WTC11 (cell line): ENCODE data around the gene EML6. TPM values are rescaled to one million over a fixed set of nuclear protein-coding genes. Genes with fewer than 3 reads are reported as not detected.

Experiments used
- ATAC-seq: fragments of 200-7000 bp; cut with Tn5 transposase; 2 replicates; pipeline ENCODE4 v1.10.0; 2021; ENCODE audit warnings: mild to moderate bottlenecking, moderate library complexity
- CTCF ChIA-PET: fragments of 300-600 bp; sonication (Branson Sonifier 250); formaldehyde crosslinking; loops from one replicate; lab custom pipeline; 2021; ENCODE audit warnings: antibody characterized with exemption; lab: Charles Lee
- POLR2A ChIA-PET: fragments of 350-600 bp; sonication (Branson Sonifier 250); formaldehyde crosslinking; loops from one replicate; lab custom pipeline; 2021; ENCODE audit warnings: antibody characterized with exemption; lab: Charles Lee
- DNase-seq: peaks from one replicate; pipeline ENCODE4 v3.0.0; 2021; ENCODE audit warnings: low spot score
- H3K27ac Mint-ChIP-seq: 2 replicates; pipeline ENCODE4 v1.8.0; 2021; ENCODE audit warnings: mixed read lengths
- H3K27me3 Mint-ChIP-seq: 2 replicates; pipeline ENCODE4 v1.8.0; 2021; ENCODE audit warnings: low read depth, mild to moderate bottlenecking, moderate library complexity, mixed read lengths
- H3K36me3 Mint-ChIP-seq: 2 replicates; pipeline ENCODE4 v1.8.0; 2021; ENCODE audit warnings: mixed read lengths
- H3K4me1 Mint-ChIP-seq: 2 replicates; pipeline ENCODE4 v1.8.0; 2022; ENCODE audit warnings: mixed read lengths
- H3K4me3 Mint-ChIP-seq: 2 replicates; pipeline ENCODE4 v1.8.0; 2021; ENCODE audit warnings: mild to moderate bottlenecking, moderate library complexity, mixed read lengths
- H3K9me3 Mint-ChIP-seq: 2 replicates; pipeline ENCODE4 v1.8.0; 2021; ENCODE audit warnings: mixed read lengths
- ARID4B ChIP-seq: sonication (generic); formaldehyde crosslinking; IDR thresholded peaks from 2 replicates; pipeline ENCODE4 v1.8.0; 2023; ENCODE audit warnings: missing genetic modification reagents, mild to moderate bottlenecking, borderline replicate concordance
- ATF3 ChIP-seq: sonication (generic); formaldehyde crosslinking; conservative IDR thresholded peaks from 2 replicates; pipeline ENCODE4 v1.8.1; 2022; ENCODE audit warnings: mild to moderate bottlenecking, missing genetic modification reagents
- FOXP1 ChIP-seq: sonication (generic); formaldehyde crosslinking; IDR thresholded peaks from 2 replicates; pipeline ENCODE4 v1.8.0; 2022; ENCODE audit warnings: missing genetic modification reagents, mild to moderate bottlenecking, moderate library complexity, borderline replicate concordance
- MAX ChIP-seq: sonication (generic); formaldehyde crosslinking; IDR thresholded peaks from 2 replicates; pipeline ENCODE4 v1.8.0; 2022; ENCODE audit warnings: mild to moderate bottlenecking, missing genetic modification reagents
- MLX ChIP-seq: sonication (generic); formaldehyde crosslinking; IDR thresholded peaks from 2 replicates; pipeline ENCODE4 v1.8.1; 2023; ENCODE audit warnings: mild to moderate bottlenecking, missing genetic modification reagents, moderate library complexity
- NR1H2 ChIP-seq: sonication (generic); formaldehyde crosslinking; IDR thresholded peaks from 2 replicates; pipeline ENCODE4 v1.9.0; 2021; ENCODE audit warnings: mild to moderate bottlenecking, moderate library complexity, missing genetic modification reagents
- NR2C2 ChIP-seq: sonication (generic); formaldehyde crosslinking; IDR thresholded peaks from 2 replicates; pipeline ENCODE4 v1.8.0; 2022; ENCODE audit warnings: mild to moderate bottlenecking, missing genetic modification reagents
- NR3C1 ChIP-seq: sonication (generic); formaldehyde crosslinking; conservative IDR thresholded peaks from 2 replicates; pipeline ENCODE4 v1.8.1; 2023; ENCODE audit warnings: low read depth, mild to moderate bottlenecking, missing genetic modification reagents
- PREB ChIP-seq: sonication (generic); formaldehyde crosslinking; IDR thresholded peaks from 2 replicates; pipeline ENCODE4 v1.8.1; 2022; ENCODE audit warnings: mild to moderate bottlenecking, missing genetic modification reagents, moderate library complexity, borderline replicate concordance
- PRRX2 ChIP-seq: fragments of 250-450 bp; sonication (Bioruptor Pico); IDR thresholded peaks from 2 replicates; pipeline ENCODE4 v1.8.0; 2021; ENCODE audit warnings: mild to moderate bottlenecking
- STAT6 ChIP-seq: sonication (generic); formaldehyde crosslinking; conservative IDR thresholded peaks from 2 replicates; pipeline ENCODE4 v1.8.1; 2023; ENCODE audit warnings: mild to moderate bottlenecking, low read depth, missing genetic modification reagents, moderate library complexity
- ZNF232 ChIP-seq: sonication (generic); formaldehyde crosslinking; IDR thresholded peaks from 2 replicates; pipeline ENCODE4 v1.8.0; 2022; ENCODE audit warnings: mild to moderate bottlenecking, missing genetic modification reagents
- ZNF396 ChIP-seq: fragments of 250-450 bp; sonication (Bioruptor Pico); IDR thresholded peaks from 2 replicates; pipeline ENCODE4 v1.8.0; 2021; ENCODE audit warnings: mild to moderate bottlenecking, moderate library complexity, borderline replicate concordance
- ZNF416 ChIP-seq: fragments of 250-450 bp; sonication (Bioruptor Pico); IDR thresholded peaks from 2 replicates; pipeline ENCODE4 v1.9.0; 2021; ENCODE audit warnings: mild to moderate bottlenecking, inconsistent platforms
- ZNF512 ChIP-seq: sonication (generic); formaldehyde crosslinking; IDR thresholded peaks from 2 replicates; pipeline ENCODE4 v1.8.1; 2022; ENCODE audit warnings: missing genetic modification reagents, borderline replicate concordance
- total RNA-seq: library from RNA; stranded (reverse); gene quantifications from 3 replicates; pipeline ENCODE4 v1.2.3, GENCODE V29; 2021

The EML6 gene
- total RNA-seq, 1 experiment from 2014 or later: 2.1 TPM

- no peak for TF ChIP-seq STAT6 (CRISPR knock-in tag)
- no peak for TF ChIP-seq NR3C1 (CRISPR knock-in tag)
- TF ChIP-seq ARID4B (CRISPR knock-in tag): no peak
- TF ChIP-seq FOXP1 (CRISPR knock-in tag): no peak
- TF ChIP-seq NR1H2 (CRISPR knock-in tag): no peak
- no peak for TF ChIP-seq ZNF396 (CRISPR knock-in tag)
These were observed 91.1 kb downstream of the EML6 start (continued) for GRCh38 chr2:54814389-54815147.

GRCh38 chr2:54815148-54815539 is 91.7 kb downstream of the EML6 start:
- H3K27me3 Mint-ChIP-seq: no peaks in the 10 kb centered on the region
- no peak for DNase-seq
- POLR2A ChIA-PET: no interaction called here
- CTCF ChIA-PET: no interaction called here
- no peaks in the 10 kb centered on the region for H3K36me3 Mint-ChIP-seq
- TF ChIP-seq PRRX2 (no peak), PREB (CRISPR knock-in tag) (no peak), ZNF512 (CRISPR knock-in tag) (no peak), MLX (CRISPR knock-in tag) (no peak), NR2C2 (CRISPR knock-in tag) (no peak), MAX (CRISPR knock-in tag) (no peak), ZNF232 (CRISPR knock-in tag) (no peak), ZNF416 (CRISPR knock-in tag) (no peak), ATF3 (CRISPR knock-in tag) (no peak)
- H3K4me1 Mint-ChIP-seq: peaks cover 11% of the 10 kb centered on the region
- H3K4me3 Mint-ChIP-seq: no peak overlapping the region
- H3K27ac Mint-ChIP-seq: no peak overlapping the region
- H3K9me3 Mint-ChIP-seq: no peaks in the 10 kb centered on the region
- no peak for ATAC-seq
